HG03159 (cell line): Measurements from ENCODE around the gene KCNC1.

Source experiments
- ATAC-seq: cut with Tn5 transposase; IDR thresholded peaks from one replicate; pipeline ENCODE4 v1.9.1; 2021; ENCODE audit warnings: mild to moderate bottlenecking, moderate library complexity; ENCODE audit not compliant: unreplicated experiment

KCNC1 gene

GRCh38 chr11:17786824-17787525 lies 52.4 kb downstream of the KCNC1 start:
- no peak for ATAC-seq

- no peak for ATAC-seq
Measured at GRCh38 chr11:17788084-17788483, 53.5 kb downstream of the KCNC1 start.

GRCh38 chr11:17790453-17790852 lies 55.9 kb downstream of the KCNC1 start:
- ATAC-seq = no peak

- no peak for ATAC-seq
Measured at GRCh38 chr11:17791144-17791543, 56.6 kb downstream of the KCNC1 start.

- ATAC-seq = no peak
Measured at GRCh38 chr11:17792161-17792560, 57.6 kb downstream of the KCNC1 start.

- ATAC-seq = no peak
Measured at GRCh38 chr11:17793642-17794170, 59.1 kb downstream of the KCNC1 start.

- ATAC-seq = no peak
Measured at GRCh38 chr11:17794981-17795380, 60.4 kb downstream of the KCNC1 start.

GRCh38 chr11:17796154-17796553 lies 61.6 kb downstream of the KCNC1 start:
- ATAC-seq = no peak

GRCh38 chr11:17798253-17798652 lies 63.7 kb downstream of the KCNC1 start:
- ATAC-seq = no peak

GRCh38 chr11:17798716-17799115 lies 64.1 kb downstream of the KCNC1 start:
- ATAC-seq = no peak

- no peak for ATAC-seq
Measured at GRCh38 chr11:17799147-17799546, 64.6 kb downstream of the KCNC1 start.

- no peak for ATAC-seq
Measured at GRCh38 chr11:17801166-17801565, 66.6 kb downstream of the KCNC1 start.

- no peak for ATAC-seq
Measured at GRCh38 chr11:17802491-17802890, 67.9 kb downstream of the KCNC1 start.

- no peak for ATAC-seq
Measured at GRCh38 chr11:17803754-17804334, 69.3 kb downstream of the KCNC1 start.

GRCh38 chr11:17805043-17805442 lies 70.5 kb downstream of the KCNC1 start:
- no peak for ATAC-seq

- no peak for ATAC-seq
Measured at GRCh38 chr11:17805873-17806272, 71.3 kb downstream of the KCNC1 start.

- no peak for ATAC-seq
Measured at GRCh38 chr11:17807034-17807433, 72.5 kb downstream of the KCNC1 start.

GRCh38 chr11:17810041-17810440 lies 75.5 kb downstream of the KCNC1 start:
- ATAC-seq = no peak

GRCh38 chr11:17810746-17811145 lies 76.2 kb downstream of the KCNC1 start:
- ATAC-seq = no peak

GRCh38 chr11:17811352-17811751 lies 76.8 kb downstream of the KCNC1 start:
- no peak for ATAC-seq

GRCh38 chr11:17812091-17812864 lies 77.7 kb downstream of the KCNC1 start:
- no peak for ATAC-seq

- no peak for ATAC-seq
Measured at GRCh38 chr11:17812865-17813187, 78.2 kb downstream of the KCNC1 start.
